Medulla oblongata (tissue), 1 donor: ENCODE results near the gene GXYLT1.
A peak's percentile ranks its signal among the peaks of the same experiment; 100 is the strongest.
"Not testable (repeated sequence)": the region's sequence is repeated elsewhere in the genome, so short reads cannot be mapped to it uniquely, and the experiment has no call there.

Experiments
- DNase-seq: peaks from one replicate; pipeline ENCODE4 v3.0.0-alpha.2; 2015; ENCODE audit errors: extremely low spot score

GXYLT1 gene

GRCh38 chr12:42097971-42098370 is 46.7 kb downstream of the GXYLT1 start:
- peak; percentile 57 for DNase-seq

GRCh38 chr12:42094277-42094676 is 50.4 kb downstream of the GXYLT1 start:
- DNase-seq, result no peak

- DNase-seq, result no peak
Observed at GRCh38 chr12:42091769-42092168, 52.9 kb downstream of the GXYLT1 start.

GRCh38 chr12:42090899-42091298 is 53.8 kb downstream of the GXYLT1 start:
- no peak for DNase-seq

- DNase-seq, result no peak
Observed at GRCh38 chr12:42086031-42086430, 58.6 kb downstream of the GXYLT1 start.

GRCh38 chr12:42085594-42085993 is 59.1 kb downstream of the GXYLT1 start:
- DNase-seq, result no peak

- no peak for DNase-seq
Observed at GRCh38 chr12:42084522-42084921, 60.2 kb downstream of the GXYLT1 start.

GRCh38 chr12:42076976-42077375 is 67.7 kb downstream of the GXYLT1 start:
- DNase-seq, result no peak

- DNase-seq, result no peak
Observed at GRCh38 chr12:42070036-42070435, 74.6 kb downstream of the GXYLT1 start.

- no peak for DNase-seq
Observed at GRCh38 chr12:42059127-42059526, 85.5 kb downstream of the GXYLT1 start.

- DNase-seq, result peak; percentile 68
Observed at GRCh38 chr12:42056130-42056529, 88.5 kb downstream of the GXYLT1 start.

GRCh38 chr12:42053456-42053855 is 91.2 kb downstream of the GXYLT1 start:
- DNase-seq, result no peak

GRCh38 chr12:42048980-42049379 is 95.7 kb downstream of the GXYLT1 start:
- not testable (repeated sequence) for DNase-seq

GRCh38 chr12:42039577-42039976 is 105.1 kb downstream of the GXYLT1 start:
- DNase-seq, result no peak

- no peak for DNase-seq
Observed at GRCh38 chr12:42039176-42039575, 105.5 kb downstream of the GXYLT1 start.

GRCh38 chr12:42031847-42032564 is 112.7 kb downstream of the GXYLT1 start:
- no peak for DNase-seq
